Stimulated activated CD4-positive, alpha-beta T cell treated with anti-CD3 and anti-CD28 coated beads, Interleukin-15, amount 100 ng/mL, for 48 hours (primary cell): ENCODE results near the gene COL4A2.
"Not testable (repeated sequence)": the region's sequence is repeated elsewhere in the genome, so short reads cannot be mapped to it uniquely, and the experiment has no call there.

Source experiments
- DNase-seq, 2 donors: peaks; one replicate each; pipeline ENCODE4 v3.0.0-alpha.2; 2020; ENCODE audit warnings: low read depth in 2 of 2

The COL4A2 gene

GRCh38 chr13:110496281-110496680 is 189.2 kb downstream of the COL4A2 start:
- DNase-seq = no peak

- no peak for DNase-seq
Measured at GRCh38 chr13:110497003-110497402, 189.9 kb downstream of the COL4A2 start.

DNA sequence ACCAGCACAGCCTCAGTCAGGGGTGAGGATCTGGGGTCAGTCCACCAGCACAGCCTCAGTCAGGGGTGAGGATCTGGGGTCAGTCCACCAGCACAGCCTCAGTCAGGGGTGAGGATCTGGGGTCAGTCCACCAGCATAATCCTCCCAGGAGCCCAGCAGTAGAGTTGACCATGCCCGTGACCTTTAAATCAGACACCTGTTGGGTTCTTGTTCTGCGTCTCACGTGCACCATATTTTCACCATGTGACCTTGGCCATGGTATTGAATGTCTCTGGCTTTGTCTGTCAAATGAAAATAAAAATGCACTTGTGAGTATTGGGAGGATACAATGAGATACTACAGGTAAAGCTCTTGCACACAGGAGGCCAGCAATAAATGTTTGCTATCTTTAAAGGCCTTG is 190.8 kb downstream of the COL4A2 start:
- not testable (repeated sequence) for DNase-seq

GRCh38 chr13:110498327-110498726 is 191.2 kb downstream of the COL4A2 start:
- no peak for DNase-seq

- no peak for DNase-seq
Measured at GRCh38 chr13:110498765-110499164, 191.7 kb downstream of the COL4A2 start.

GRCh38 chr13:110499621-110500281 is 192.7 kb downstream of the COL4A2 start:
- DNase-seq = no peak

GRCh38 chr13:110500341-110500740 is 193.3 kb downstream of the COL4A2 start:
- DNase-seq = no peak

GRCh38 chr13:110501188-110501587 is 194.1 kb downstream of the COL4A2 start:
- no peak for DNase-seq

DNA sequence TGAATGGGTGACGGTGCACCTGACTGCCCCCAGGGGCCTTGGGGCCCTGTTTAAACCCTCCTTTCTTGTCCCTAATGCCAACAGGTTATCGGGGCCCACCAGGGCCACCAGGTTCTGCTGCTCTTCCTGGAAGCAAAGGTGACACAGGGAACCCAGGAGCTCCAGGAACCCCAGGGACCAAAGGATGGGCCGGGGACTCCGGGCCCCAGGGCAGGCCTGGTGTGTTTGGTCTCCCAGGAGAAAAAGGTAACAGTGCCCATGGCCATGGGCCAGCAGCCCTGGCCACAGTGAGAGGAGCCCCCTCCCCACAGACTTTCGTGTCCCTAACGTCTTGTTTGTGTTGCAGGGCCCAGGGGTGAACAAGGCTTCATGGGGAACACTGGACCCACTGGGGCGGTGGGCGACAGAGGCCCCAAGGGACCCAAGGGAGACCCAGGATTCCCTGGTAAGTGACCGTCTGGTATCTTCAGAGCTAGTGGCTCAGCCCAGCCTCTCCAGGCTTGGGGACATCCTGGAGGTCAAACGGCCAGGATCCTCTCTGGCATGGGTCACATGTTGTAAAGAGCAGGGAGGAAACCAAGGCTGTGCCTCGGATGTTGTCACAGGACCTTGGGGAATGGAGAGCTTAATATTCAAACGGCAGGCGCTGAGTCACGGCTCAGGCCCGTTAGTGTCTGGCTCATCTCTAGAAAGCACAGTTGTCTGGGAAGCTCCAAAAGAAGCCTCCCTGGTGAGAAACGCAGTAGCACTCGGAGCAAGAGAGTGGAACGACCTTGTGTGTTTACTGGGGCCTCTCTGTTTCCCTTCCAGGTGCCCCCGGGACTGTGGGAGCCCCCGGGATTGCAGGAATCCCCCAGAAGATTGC is 196.2 kb downstream of the COL4A2 start:
- no peak for DNase-seq

DNA sequence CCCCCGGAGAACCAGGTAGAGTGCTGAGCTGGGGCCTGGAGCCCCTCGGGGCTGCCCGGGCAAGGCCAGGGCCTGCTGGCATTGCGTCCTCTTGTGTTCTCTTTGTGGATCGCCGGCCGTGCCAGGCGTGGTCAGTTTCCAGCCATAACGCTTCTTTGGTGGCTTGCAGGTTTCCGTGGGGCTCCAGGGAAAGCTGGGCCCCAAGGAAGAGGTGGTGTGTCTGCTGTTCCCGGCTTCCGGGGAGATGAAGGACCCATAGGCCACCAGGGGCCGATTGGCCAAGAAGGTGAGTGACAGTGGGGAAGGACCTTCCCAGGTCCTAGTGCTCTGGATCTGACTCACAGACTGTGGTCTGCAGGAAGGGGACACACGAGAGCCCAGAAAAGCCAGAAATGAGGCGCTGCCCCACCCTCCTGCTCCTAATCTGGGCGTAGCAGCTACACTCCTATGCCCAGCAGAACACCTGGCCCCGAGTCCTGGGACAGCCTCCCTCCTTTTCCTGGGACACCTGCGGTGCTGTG is 197.0 kb downstream of the COL4A2 start:
- no peak for DNase-seq

- DNase-seq = no peak
Measured at GRCh38 chr13:110505594-110505993, 198.5 kb downstream of the COL4A2 start.

- DNase-seq = no peak
Measured at GRCh38 chr13:110506396-110506795, 199.3 kb downstream of the COL4A2 start.

- no peak for DNase-seq
Measured at GRCh38 chr13:110506859-110507566, 199.9 kb downstream of the COL4A2 start.

GRCh38 chr13:110507678-110508381 is 200.7 kb downstream of the COL4A2 start:
- no peak for DNase-seq

- no peak for DNase-seq
Measured at GRCh38 chr13:110509478-110509926, 202.4 kb downstream of the COL4A2 start.

DNA sequence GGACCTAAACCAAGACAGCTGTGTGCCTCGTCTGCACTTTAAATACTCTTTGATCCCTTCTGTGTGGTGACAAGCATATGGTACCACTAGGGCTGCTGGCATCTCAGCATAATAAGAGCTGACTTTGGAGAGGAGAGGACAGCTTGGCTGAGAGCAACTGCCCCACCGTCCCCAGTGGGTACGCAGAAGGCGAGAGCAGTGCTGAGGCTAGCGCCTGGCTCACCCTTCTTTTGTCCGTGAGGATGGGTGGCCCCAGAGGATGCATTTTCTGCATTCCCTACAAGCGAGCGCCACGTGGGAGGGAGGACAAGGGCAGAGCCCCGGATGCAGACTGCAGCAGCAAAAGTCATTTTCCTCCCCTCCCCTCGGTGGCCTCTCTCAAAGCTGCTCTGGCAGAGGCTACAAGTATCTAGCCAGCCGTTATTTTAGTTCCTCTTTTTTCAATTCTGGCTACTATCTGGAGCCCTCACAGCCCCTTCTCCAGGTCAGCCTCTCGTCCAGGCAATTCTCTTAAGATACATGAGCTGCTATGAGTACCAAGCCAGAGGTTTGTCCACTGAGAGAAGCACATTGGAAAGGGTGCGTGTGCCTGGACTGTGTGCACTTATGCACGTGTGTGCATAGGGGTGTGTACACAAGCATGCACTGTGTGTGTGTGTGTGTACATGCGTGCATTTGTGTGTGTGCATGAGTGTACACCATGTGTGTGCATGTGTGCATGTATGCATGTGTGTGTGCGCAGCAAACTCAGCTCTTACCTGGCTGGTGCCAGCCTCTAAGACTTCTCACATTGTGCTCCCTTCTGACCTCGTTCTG is 203.1 kb downstream of the COL4A2 start:
- DNase-seq = no peak

DNA sequence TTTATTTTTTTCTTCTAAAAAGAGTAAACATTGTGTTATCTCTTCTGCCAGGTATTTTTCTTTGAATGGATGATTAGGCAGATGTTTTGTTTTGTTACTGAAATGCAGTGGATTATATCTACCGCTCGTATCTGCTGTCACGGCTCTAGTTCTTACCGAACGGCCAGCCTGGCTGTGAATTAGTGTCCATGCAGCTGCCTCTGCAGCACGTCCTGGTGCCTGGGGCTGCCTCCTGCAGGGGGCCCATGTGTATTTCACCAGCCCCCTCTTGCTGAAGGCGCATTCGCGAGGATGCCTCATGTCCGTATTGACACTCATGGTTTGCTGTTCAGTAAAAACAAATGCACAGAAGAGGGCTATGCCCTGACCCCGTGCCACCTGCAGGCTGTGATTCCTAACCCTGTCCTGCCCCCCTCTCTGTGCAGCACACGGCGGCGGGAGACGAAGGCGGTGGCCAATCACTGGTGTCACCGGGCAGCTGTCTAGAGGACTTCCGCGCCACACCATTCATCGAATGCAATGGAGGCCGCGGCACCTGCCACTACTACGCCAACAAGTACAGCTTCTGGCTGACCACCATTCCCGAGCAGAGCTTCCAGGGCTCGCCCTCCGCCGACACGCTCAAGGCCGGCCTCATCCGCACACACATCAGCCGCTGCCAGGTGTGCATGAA is 204.6 kb downstream of the COL4A2 start:
- DNase-seq = no peak

DNA sequence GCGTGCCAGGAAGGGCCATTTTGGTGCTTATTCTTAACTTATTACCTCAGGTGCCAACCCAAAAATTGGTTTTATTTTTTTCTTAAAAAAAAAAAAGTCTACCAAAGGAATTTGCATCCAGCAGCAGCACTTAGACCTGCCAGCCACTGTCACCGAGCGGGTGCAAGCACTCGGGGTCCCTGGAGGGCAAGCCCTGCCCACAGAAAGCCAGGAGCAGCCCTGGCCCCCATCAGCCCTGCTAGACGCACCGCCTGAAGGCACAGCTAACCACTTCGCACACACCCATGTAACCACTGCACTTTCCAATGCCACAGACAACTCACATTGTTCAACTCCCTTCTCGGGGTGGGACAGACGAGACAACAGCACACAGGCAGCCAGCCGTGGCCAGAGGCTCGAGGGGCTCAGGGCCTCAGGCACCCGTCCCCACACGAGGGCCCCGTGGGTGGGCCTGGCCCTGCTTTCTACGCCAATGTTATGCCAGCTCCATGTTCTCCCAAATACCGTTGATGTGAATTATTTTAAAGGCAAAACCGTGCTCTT is 205.2 kb downstream of the COL4A2 start:
- no peak for DNase-seq

DNA sequence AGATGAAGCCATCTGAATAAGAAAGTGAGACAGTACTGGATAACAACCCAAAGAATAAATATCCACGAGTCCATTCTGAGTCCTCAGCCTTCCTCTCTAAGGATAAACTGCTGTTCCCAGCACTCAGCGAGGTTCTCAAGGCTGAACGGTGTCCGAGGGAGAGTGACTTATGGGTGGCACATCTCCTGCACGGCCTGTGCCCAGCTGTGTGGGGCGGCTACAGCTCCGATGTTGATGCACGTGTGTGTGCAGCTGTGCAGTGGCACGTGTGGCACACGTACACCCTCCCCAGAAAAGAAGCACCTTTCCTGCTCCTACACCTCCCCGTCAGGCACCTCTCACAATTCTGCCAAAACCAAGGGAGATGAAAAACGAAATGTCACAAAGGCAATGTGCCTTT is 209.4 kb downstream of the COL4A2 start:
- DNase-seq = no peak
